Activated naive CD8-positive, alpha-beta T cell treated with anti-CD3 and anti-CD28 coated beads, Interleukin-2, amount 10 ng/mL, durations not matched to agents 7 days and 5 days (primary cell): Measurements from ENCODE around the gene ZFP36L1. TPM values are rescaled to one million over a fixed set of nuclear protein-coding genes. Genes with fewer than 3 reads are reported as not detected.
"Not testable (repeated sequence)": the region's sequence is repeated elsewhere in the genome, so short reads cannot be mapped to it uniquely, and the experiment has no call there.

ENCODE experiments used
- ATAC-seq: fragments of 150-1000 bp; cut with Tn5 transposase; one replicate; pipeline ENCODE4 v1.10.0; 2021; ENCODE audit warnings: low read depth, moderate library complexity
- POLR2A ChIA-PET: fragments of 350-600 bp; sonication (Branson Sonifier 250); formaldehyde crosslinking; loops from one replicate; lab custom pipeline; 2021; ENCODE audit warnings: antibody characterized with exemption; lab: Charles Lee
- DNase-seq: peaks from one replicate; pipeline ENCODE4 v3.0.0; 2021
- H3K27ac Mint-ChIP-seq: one replicate; pipeline ENCODE4 v1.8.0; 2022; ENCODE audit warnings: mild to moderate bottlenecking, mixed read lengths
- H3K27me3 Mint-ChIP-seq: one replicate; pipeline ENCODE4 v1.8.0; 2022; ENCODE audit warnings: mild to moderate bottlenecking, moderate library complexity, mixed read lengths
- H3K36me3 Mint-ChIP-seq: one replicate; pipeline ENCODE4 v1.8.0; 2021; ENCODE audit warnings: mild to moderate bottlenecking, mixed read lengths
- H3K4me1 Mint-ChIP-seq: one replicate; pipeline ENCODE4 v1.8.0; 2021; ENCODE audit warnings: mixed read lengths
- H3K4me3 Mint-ChIP-seq: one replicate; pipeline ENCODE4 v1.8.0; 2022; ENCODE audit warnings: mild to moderate bottlenecking, moderate library complexity, mixed read lengths
- H3K9me3 Mint-ChIP-seq: one replicate; pipeline ENCODE4 v1.8.0; 2021; ENCODE audit warnings: mixed read lengths
- total RNA-seq, 2 experiments: library from RNA; stranded (reverse); gene quantifications; one replicate each; pipeline ENCODE4 v1.2.3, GENCODE V29; 2021

Gene ZFP36L1
- total RNA-seq, 2 experiments from 2014 or later = 114 to 130 TPM

- Mint-ChIP-seq H3K27me3 (peaks cover 4% of the 10 kb centered on the region), H3K9me3 (peaks cover 9% of the 10 kb centered on the region), H3K36me3 (peaks cover 9% of the 10 kb centered on the region), H3K27ac (peak overlapping the region; percentile 84), H3K4me1 (peaks cover 35% of the 10 kb centered on the region), H3K4me3 (no peak overlapping the region)
- no peak for DNase-seq
- ATAC-seq = no peak
- POLR2A ChIA-PET = interaction anchor here (1.0 to 2.5 kb wide), 4 partner anchors 10 to 85 kb away, joined by 3 to 24 read pairs (median 4); partner anchors contain the start of gene ZFP36L1
These were observed 22.1 kb downstream of the ZFP36L1 start for GRCh38 chr14:68770553-68771286.

GRCh38 chr14:68770051-68770450 lies 22.8 kb downstream of the ZFP36L1 start:
- ATAC-seq (no peak), DNase-seq (no peak)
- POLR2A ChIA-PET = no interaction called here
- Mint-ChIP-seq H3K27ac (no peak overlapping the region), H3K4me1 (peaks cover 37% of the 10 kb centered on the region), H3K9me3 (peaks cover 7% of the 10 kb centered on the region), H3K27me3 (peaks cover 4% of the 10 kb centered on the region), H3K36me3 (peaks cover 6% of the 10 kb centered on the region), H3K4me3 (no peak overlapping the region)

- Mint-ChIP-seq H3K4me3 (no peak overlapping the region), H3K27ac (no peak overlapping the region), H3K9me3 (no peaks in the 10 kb centered on the region), H3K4me1 (peaks cover 39% of the 10 kb centered on the region), H3K36me3 (peaks cover under 1% of the 10 kb centered on the region), H3K27me3 (peaks cover 7% of the 10 kb centered on the region)
- POLR2A ChIA-PET = no interaction called here
- ATAC-seq (no peak), DNase-seq (no peak)
These were observed 24.6 kb downstream of the ZFP36L1 start for GRCh38 chr14:68768316-68768715.

- ATAC-seq (no peak), DNase-seq (no peak)
- H3K27me3 Mint-ChIP-seq = peaks cover 7% of the 10 kb centered on the region
- POLR2A ChIA-PET = interaction anchor here (0.7 kb wide), 1 partner anchor 13 kb away, joined by 5 read pairs; no protein-coding TSS in a partner anchor
- no peaks in the 10 kb centered on the region for H3K36me3 Mint-ChIP-seq
- H3K4me1 Mint-ChIP-seq = peaks cover 34% of the 10 kb centered on the region
- H3K4me3 Mint-ChIP-seq = no peak overlapping the region
- no peak overlapping the region for H3K27ac Mint-ChIP-seq
- no peaks in the 10 kb centered on the region for H3K9me3 Mint-ChIP-seq
These were observed 25.6 kb downstream of the ZFP36L1 start for GRCh38 chr14:68767248-68767645.

GRCh38 chr14:68766299-68767247 lies 26.3 kb downstream of the ZFP36L1 start:
- no peak for ATAC-seq
- POLR2A ChIA-PET = interaction anchor here (0.7 kb wide), 1 partner anchor 14 kb away, joined by 5 read pairs; no protein-coding TSS in a partner anchor
- H3K27ac Mint-ChIP-seq = no peak overlapping the region
- DNase-seq = no peak
- H3K9me3 Mint-ChIP-seq = no peaks in the 10 kb centered on the region
- H3K4me3 Mint-ChIP-seq = no peak overlapping the region
- peaks cover 7% of the 10 kb centered on the region for H3K27me3 Mint-ChIP-seq
- H3K4me1 Mint-ChIP-seq = peaks cover 29% of the 10 kb centered on the region
- H3K36me3 Mint-ChIP-seq = no peaks in the 10 kb centered on the region

GRCh38 chr14:68763843-68764242 lies 29.0 kb downstream of the ZFP36L1 start:
- H3K9me3 Mint-ChIP-seq, POLR2A ChIA-PET, H3K36me3 Mint-ChIP-seq, ATAC-seq, DNase-seq, H3K4me3 Mint-ChIP-seq, H3K27ac Mint-ChIP-seq: not testable (repeated sequence)
- peaks cover 19% of the 10 kb centered on the region for H3K4me1 Mint-ChIP-seq
- peaks cover 10% of the 10 kb centered on the region for H3K27me3 Mint-ChIP-seq

- H3K27ac Mint-ChIP-seq = no peak overlapping the region
- POLR2A ChIA-PET = interaction anchor here (0.7 kb wide), 1 partner anchor 16 kb away, joined by 3 read pairs; no protein-coding TSS in a partner anchor
- no peaks in the 10 kb centered on the region for H3K9me3 Mint-ChIP-seq
- H3K4me1 Mint-ChIP-seq = peaks cover 21% of the 10 kb centered on the region
- no peak overlapping the region for H3K4me3 Mint-ChIP-seq
- DNase-seq = no peak
- no peak for ATAC-seq
- peaks cover 10% of the 10 kb centered on the region for H3K27me3 Mint-ChIP-seq
- no peaks in the 10 kb centered on the region for H3K36me3 Mint-ChIP-seq
These were observed 29.7 kb downstream of the ZFP36L1 start for GRCh38 chr14:68762953-68763764.

- no peak overlapping the region for H3K4me3 Mint-ChIP-seq
- no peaks in the 10 kb centered on the region for H3K9me3 Mint-ChIP-seq
- H3K27ac Mint-ChIP-seq = no peak overlapping the region
- no peaks in the 10 kb centered on the region for H3K36me3 Mint-ChIP-seq
- peaks cover 27% of the 10 kb centered on the region for H3K4me1 Mint-ChIP-seq
- DNase-seq (no peak), ATAC-seq (no peak)
- H3K27me3 Mint-ChIP-seq = peaks cover 10% of the 10 kb centered on the region
- POLR2A ChIA-PET = no interaction called here
These were observed 31.5 kb downstream of the ZFP36L1 start for GRCh38 chr14:68761391-68761790.

GRCh38 chr14:68760761-68761160 lies 32.1 kb downstream of the ZFP36L1 start:
- H3K4me1 Mint-ChIP-seq = peaks cover 24% of the 10 kb centered on the region
- ATAC-seq (no peak), DNase-seq (no peak)
- no peak overlapping the region for H3K27ac Mint-ChIP-seq
- POLR2A ChIA-PET = no interaction called here
- H3K9me3 Mint-ChIP-seq = no peaks in the 10 kb centered on the region
- no peak overlapping the region for H3K4me3 Mint-ChIP-seq
- H3K27me3 Mint-ChIP-seq = peaks cover 8% of the 10 kb centered on the region
- no peaks in the 10 kb centered on the region for H3K36me3 Mint-ChIP-seq

GRCh38 chr14:68759937-68760336 lies 32.9 kb downstream of the ZFP36L1 start:
- H3K36me3 Mint-ChIP-seq = no peaks in the 10 kb centered on the region
- no peak for ATAC-seq
- H3K4me1 Mint-ChIP-seq = peaks cover 18% of the 10 kb centered on the region
- peaks cover 8% of the 10 kb centered on the region for H3K27me3 Mint-ChIP-seq
- no peak overlapping the region for H3K4me3 Mint-ChIP-seq
- H3K9me3 Mint-ChIP-seq = no peaks in the 10 kb centered on the region
- no peak overlapping the region for H3K27ac Mint-ChIP-seq
- POLR2A ChIA-PET = no interaction called here
- DNase-seq = no peak

- POLR2A ChIA-PET = interaction anchor here (1.2 to 2.6 kb wide), 2 partner anchors 22 to 37 kb away, joined by 3 to 17 read pairs; no protein-coding TSS in a partner anchor
- peaks cover 8% of the 10 kb centered on the region for H3K27me3 Mint-ChIP-seq
- no peaks in the 10 kb centered on the region for H3K36me3 Mint-ChIP-seq
- no peaks in the 10 kb centered on the region for H3K9me3 Mint-ChIP-seq
- no peak overlapping the region for H3K27ac Mint-ChIP-seq
- ATAC-seq (no peak), DNase-seq (no peak)
- peaks cover 16% of the 10 kb centered on the region for H3K4me1 Mint-ChIP-seq
- no peak overlapping the region for H3K4me3 Mint-ChIP-seq
These were observed 33.8 kb downstream of the ZFP36L1 start for GRCh38 chr14:68759017-68759560.

GRCh38 chr14:68758301-68758700 lies 34.6 kb downstream of the ZFP36L1 start:
- Mint-ChIP-seq H3K4me3 (no peak overlapping the region), H3K27me3 (peaks cover 4% of the 10 kb centered on the region), H3K4me1 (peaks cover 16% of the 10 kb centered on the region), H3K9me3 (no peaks in the 10 kb centered on the region), H3K36me3 (no peaks in the 10 kb centered on the region), H3K27ac (peak overlapping the region; percentile 34)
- DNase-seq (no peak), ATAC-seq (no peak)
- POLR2A ChIA-PET = interaction anchor here (1.2 to 2.6 kb wide), 2 partner anchors 23 to 37 kb away, joined by 3 to 17 read pairs; no protein-coding TSS in a partner anchor
